Measurements from ENCODE around the gene MAP3K9. TPM values are rescaled to one million over a fixed set of nuclear protein-coding genes. Genes with fewer than 3 reads are reported as not detected.
"Not testable (repeated sequence)": the region's sequence is repeated elsewhere in the genome, so short reads cannot be mapped to it uniquely, and the experiment has no call there.

The MAP3K9 gene
- total and polyA plus RNA-seq, 2 donors: 0.25 to 2.7 TPM

- H3K4me3 ChIP-seq (ENCODE audit: low read depth, low read length): no peak overlapping the region
- no peak for DNase-seq (ENCODE audit: extremely low spot score)
- no peak overlapping the region for H3K27ac ChIP-seq (ENCODE audit: low read depth)
- no peaks in the 10 kb centered on the region for H3K36me3 ChIP-seq (ENCODE audit: insufficient read depth)
- 70% methylated on average over 1 of the region's 1 CpG for WGBS
- no peaks in the 10 kb centered on the region for H3K4me1 ChIP-seq (ENCODE audit: insufficient read depth)
These were observed 92.4 kb downstream of the MAP3K9 start for GRCh38 chr14:70716958-70717357.

DNA sequence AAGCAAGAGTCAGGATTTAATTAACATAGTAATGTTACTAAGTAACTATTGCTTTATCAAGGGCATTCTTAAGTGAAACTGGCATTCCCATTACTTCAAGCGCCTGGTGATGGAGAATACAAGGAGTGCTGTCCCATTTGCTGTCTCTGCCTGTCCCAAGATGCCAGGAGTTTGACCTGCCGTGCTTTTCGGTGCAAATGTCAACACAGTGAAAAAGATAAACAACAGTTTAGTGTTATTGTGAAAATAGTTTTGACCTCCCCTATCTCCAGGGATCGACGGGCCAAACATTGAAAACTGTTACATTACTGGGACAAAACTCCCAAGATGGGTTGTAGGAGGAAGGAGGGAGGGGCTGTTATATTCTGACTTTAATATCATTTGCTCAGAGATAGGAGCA is 92.8 kb downstream of the MAP3K9 start:
- no peak overlapping the region for H3K4me3 ChIP-seq (ENCODE audit: low read depth, low read length)
- no peaks in the 10 kb centered on the region for H3K36me3 ChIP-seq (ENCODE audit: insufficient read depth)
- H3K27ac ChIP-seq (ENCODE audit: low read depth): no peak overlapping the region
- H3K4me1 ChIP-seq (ENCODE audit: insufficient read depth): no peaks in the 10 kb centered on the region
- 40% methylated on average over 5 of the region's 5 CpGs for WGBS
- DNase-seq (ENCODE audit: extremely low spot score): no peak

GRCh38 chr14:70714055-70714550 is 95.2 kb downstream of the MAP3K9 start:
- DNase-seq (ENCODE audit: extremely low spot score): peak; percentile 15
- Histone ChIP-seq H3K27ac (ENCODE audit: low read depth) (no peak overlapping the region), H3K36me3 (ENCODE audit: insufficient read depth) (no peaks in the 10 kb centered on the region), H3K4me1 (ENCODE audit: insufficient read depth) (no peaks in the 10 kb centered on the region), H3K4me3 (ENCODE audit: low read depth, low read length) (no peak overlapping the region)
- WGBS: 21% methylated on average over 8 of the region's 8 CpGs

DNA sequence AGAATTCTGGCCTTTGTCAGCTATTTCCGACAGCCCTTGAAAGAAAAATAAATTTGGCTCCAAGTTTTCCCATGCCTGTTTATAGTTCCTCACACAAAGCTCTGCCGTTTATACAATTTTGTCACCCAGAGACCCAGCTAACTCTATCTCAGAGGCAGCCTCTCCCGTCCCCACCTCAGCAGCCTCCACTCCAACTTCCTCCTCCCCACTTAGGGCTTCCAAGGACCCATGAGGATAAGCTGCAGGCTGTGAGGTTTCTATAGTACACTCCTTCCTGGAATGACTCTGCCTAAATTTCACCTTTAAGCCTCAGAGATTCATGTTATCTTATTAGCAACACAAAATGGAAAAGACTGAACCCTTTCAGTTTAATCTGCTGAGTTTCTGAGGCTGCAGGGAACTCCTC is 95.8 kb downstream of the MAP3K9 start:
- Histone ChIP-seq H3K4me1 (ENCODE audit: insufficient read depth) (no peaks in the 10 kb centered on the region), H3K4me3 (ENCODE audit: low read depth, low read length) (no peak overlapping the region), H3K36me3 (ENCODE audit: insufficient read depth) (no peaks in the 10 kb centered on the region), H3K27ac (ENCODE audit: low read depth) (no peak overlapping the region)
- DNase-seq (ENCODE audit: extremely low spot score): no peak
- WGBS: 21% methylated on average over 3 of the region's 3 CpGs

GRCh38 chr14:70713096-70713495 is 96.2 kb downstream of the MAP3K9 start:
- DNase-seq (ENCODE audit: extremely low spot score): no peak
- Histone ChIP-seq H3K4me3 (ENCODE audit: low read depth, low read length) (no peak overlapping the region), H3K4me1 (ENCODE audit: insufficient read depth) (no peaks in the 10 kb centered on the region), H3K36me3 (ENCODE audit: insufficient read depth) (no peaks in the 10 kb centered on the region), H3K27ac (ENCODE audit: low read depth) (no peak overlapping the region)
- WGBS: 75% methylated on average over 4 of the region's 4 CpGs

GRCh38 chr14:70711451-70711850 is 97.9 kb downstream of the MAP3K9 start:
- no peak for DNase-seq (ENCODE audit: extremely low spot score)
- H3K4me1 ChIP-seq (ENCODE audit: insufficient read depth): no peaks in the 10 kb centered on the region
- H3K4me3 ChIP-seq (ENCODE audit: low read depth, low read length): no peak overlapping the region
- 92% methylated on average over 1 of the region's 1 CpG for WGBS
- H3K36me3 ChIP-seq (ENCODE audit: insufficient read depth): no peaks in the 10 kb centered on the region
- no peak overlapping the region for H3K27ac ChIP-seq (ENCODE audit: low read depth)

GRCh38 chr14:70709726-70710382 is 99.5 kb downstream of the MAP3K9 start:
- DNase-seq (ENCODE audit: extremely low spot score): no peak
- Histone ChIP-seq H3K36me3 (ENCODE audit: insufficient read depth) (no peaks in the 10 kb centered on the region), H3K4me1 (ENCODE audit: insufficient read depth) (no peaks in the 10 kb centered on the region), H3K27ac (ENCODE audit: low read depth) (no peak overlapping the region), H3K4me3 (ENCODE audit: low read depth, low read length) (no peak overlapping the region)
- 47% methylated on average over 8 of the region's 8 CpGs for WGBS

GRCh38 chr14:70708717-70709570 is 100.4 kb downstream of the MAP3K9 start:
- no peaks in the 10 kb centered on the region for H3K4me1 ChIP-seq (ENCODE audit: insufficient read depth)
- no peak overlapping the region for H3K4me3 ChIP-seq (ENCODE audit: low read depth, low read length)
- 73% methylated on average over 15 of the region's 15 CpGs for WGBS
- no peaks in the 10 kb centered on the region for H3K36me3 ChIP-seq (ENCODE audit: insufficient read depth)
- DNase-seq (ENCODE audit: extremely low spot score): no peak
- H3K27ac ChIP-seq (ENCODE audit: low read depth): no peak overlapping the region

GRCh38 chr14:70707138-70708038 is 101.9 kb downstream of the MAP3K9 start:
- Histone ChIP-seq H3K36me3 (ENCODE audit: insufficient read depth) (no peaks in the 10 kb centered on the region), H3K4me3 (ENCODE audit: low read depth, low read length) (no peak overlapping the region), H3K4me1 (ENCODE audit: insufficient read depth) (no peaks in the 10 kb centered on the region), H3K27ac (ENCODE audit: low read depth) (no peak overlapping the region)
- 82% methylated on average over 6 of the region's 6 CpGs for WGBS
- no peak for DNase-seq (ENCODE audit: extremely low spot score)

DNA sequence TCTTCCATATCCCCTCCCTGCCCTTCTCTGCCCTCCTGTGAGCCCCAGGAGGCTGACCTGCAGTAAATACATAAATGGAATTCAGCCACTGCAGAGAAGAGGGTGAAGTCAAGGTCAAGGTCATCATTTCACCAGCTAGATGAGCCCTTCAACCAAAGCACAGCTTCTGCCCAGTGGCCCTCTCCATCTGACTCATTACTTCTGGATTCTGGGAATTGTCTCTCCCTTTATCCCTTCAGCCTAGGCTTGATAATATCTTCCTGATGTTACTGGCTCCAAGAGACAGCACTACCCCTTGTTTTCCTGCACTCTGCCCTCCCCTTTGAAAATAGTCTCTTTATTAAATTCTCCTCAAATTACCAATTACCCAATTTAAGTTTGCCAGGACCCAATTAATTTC is 103.1 kb downstream of the MAP3K9 start:
- Histone ChIP-seq H3K4me3 (ENCODE audit: low read depth, low read length) (no peak overlapping the region), H3K36me3 (ENCODE audit: insufficient read depth) (no peaks in the 10 kb centered on the region), H3K27ac (ENCODE audit: low read depth) (no peak overlapping the region), H3K4me1 (ENCODE audit: insufficient read depth) (no peaks in the 10 kb centered on the region)
- DNase-seq (ENCODE audit: extremely low spot score): no peak

DNA sequence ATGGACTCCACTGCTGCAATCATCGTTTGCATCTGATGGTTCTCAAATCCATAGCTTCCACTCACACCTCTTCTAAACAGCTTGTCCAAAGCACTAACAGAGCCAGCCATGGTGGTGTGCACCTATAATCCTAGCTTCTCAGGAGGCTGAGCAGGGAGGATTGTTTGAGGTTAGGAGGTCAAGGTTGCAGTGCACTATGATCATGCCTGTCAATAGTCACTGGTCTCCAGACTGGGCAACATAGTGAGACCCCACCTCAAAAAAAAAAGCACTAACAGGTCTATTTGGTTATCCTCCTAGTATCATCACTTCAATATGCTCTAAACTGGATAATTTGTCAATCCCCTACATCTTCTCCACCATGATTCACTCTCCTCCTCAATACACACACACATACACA is 104.4 kb downstream of the MAP3K9 start:
- DNase-seq (ENCODE audit: extremely low spot score): no peak
- no peaks in the 10 kb centered on the region for H3K36me3 ChIP-seq (ENCODE audit: insufficient read depth)
- WGBS: 96% methylated on average over 1 of the region's 1 CpG
- H3K4me3 ChIP-seq (ENCODE audit: low read depth, low read length): no peak overlapping the region
- H3K27ac ChIP-seq (ENCODE audit: low read depth): no peak overlapping the region
- no peaks in the 10 kb centered on the region for H3K4me1 ChIP-seq (ENCODE audit: insufficient read depth)

GRCh38 chr14:70703621-70704168 is 105.6 kb downstream of the MAP3K9 start:
- H3K4me1 ChIP-seq (ENCODE audit: insufficient read depth); H3K27ac ChIP-seq (ENCODE audit: low read depth); H3K36me3 ChIP-seq (ENCODE audit: insufficient read depth); DNase-seq (ENCODE audit: extremely low spot score); H3K4me3 ChIP-seq (ENCODE audit: low read depth, low read length): not testable (repeated sequence)
- 95% methylated on average over 1 of the region's 1 CpG for WGBS

DNA sequence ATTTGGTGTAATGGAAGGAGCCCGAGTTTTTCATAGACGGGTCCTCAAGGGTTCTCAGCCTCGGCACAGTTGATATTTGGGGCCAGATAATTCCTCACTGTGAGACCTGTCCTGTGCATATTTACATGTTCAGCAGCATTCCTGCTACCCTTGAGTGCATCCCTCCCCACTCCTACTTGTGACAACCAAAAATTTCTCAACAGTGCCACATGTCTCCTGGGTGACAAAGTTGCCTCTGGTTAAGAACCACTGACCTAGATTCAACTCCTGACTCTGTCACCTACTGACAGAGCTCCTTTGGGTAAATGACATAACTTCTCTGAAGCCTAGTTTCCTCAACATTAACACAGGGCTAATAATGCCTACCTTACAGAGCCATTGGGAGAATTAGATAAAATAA is 107.2 kb downstream of the MAP3K9 start:
- H3K36me3 ChIP-seq (ENCODE audit: insufficient read depth): no peaks in the 10 kb centered on the region
- 83% methylated on average over 3 of the region's 3 CpGs for WGBS
- no peak for DNase-seq (ENCODE audit: extremely low spot score)
- H3K27ac ChIP-seq (ENCODE audit: low read depth): no peak overlapping the region
- H3K4me1 ChIP-seq (ENCODE audit: insufficient read depth): no peaks in the 10 kb centered on the region
- H3K4me3 ChIP-seq (ENCODE audit: low read depth, low read length): no peak overlapping the region

Measured in urinary bladder (tissue), 4 donors.